Activated CD4-positive, CD25-positive, alpha-beta regulatory T cell treated with anti-CD3 and anti-CD28 coated beads, Interleukin-2, amount 50 U/mL, for 16 hours (primary cell): Measurements from ENCODE around the gene FCHO1.
"Not testable (repeated sequence)": the region's sequence is repeated elsewhere in the genome, so short reads cannot be mapped to it uniquely, and the experiment has no call there.

Experiments
- DNase-seq: peaks from one replicate; pipeline ENCODE4 v3.0.0-alpha.2; 2020; ENCODE audit warnings: low read depth, low spot score

The FCHO1 gene

GRCh38 chr19:17794412-17794730, 43.1 kb downstream of the FCHO1 start:
- DNase-seq = no peak

GRCh38 chr19:17794731-17795494, 43.6 kb downstream of the FCHO1 start, which contains the start of gene B3GNT3:
B3GNT3 (plus strand) TSS chr19:17795138; CDS start chr19:17807808, 12,670 bp downstream.
- no peak for DNase-seq

- DNase-seq = no peak
These were observed 44.2 kb downstream of the FCHO1 start for GRCh38 chr19:17795495-17795856.

- DNase-seq = no peak
These were observed 44.9 kb downstream of the FCHO1 start for GRCh38 chr19:17796013-17796837.

GRCh38 chr19:17796838-17797423, 45.7 kb downstream of the FCHO1 start:
- no peak for DNase-seq

- no peak for DNase-seq
These were observed 46.3 kb downstream of the FCHO1 start for GRCh38 chr19:17797424-17798201.

- DNase-seq = not testable (repeated sequence)
These were observed 47.3 kb downstream of the FCHO1 start for GRCh38 chr19:17798599-17798998.

- no peak for DNase-seq
These were observed 51.0 kb downstream of the FCHO1 start for GRCh38 chr19:17802137-17802858.

- DNase-seq = no peak
These were observed 52.1 kb downstream of the FCHO1 start for GRCh38 chr19:17803264-17803896.

- DNase-seq = no peak
These were observed 54.1 kb downstream of the FCHO1 start for GRCh38 chr19:17805427-17805826.

GRCh38 chr19:17806945-17807344, 55.7 kb downstream of the FCHO1 start:
- no peak for DNase-seq

- DNase-seq = no peak
These were observed 56.5 kb downstream of the FCHO1 start for GRCh38 chr19:17807731-17808316.

GRCh38 chr19:17811103-17811502, 59.8 kb downstream of the FCHO1 start:
- no peak for DNase-seq

GRCh38 chr19:17811681-17812080, 60.4 kb downstream of the FCHO1 start:
- no peak for DNase-seq

- DNase-seq = no peak
These were observed 60.8 kb downstream of the FCHO1 start for GRCh38 chr19:17812099-17812498.

- DNase-seq = no peak
These were observed 66.5 kb downstream of the FCHO1 start for GRCh38 chr19:17817668-17818363.

- no peak for DNase-seq
These were observed 69.9 kb downstream of the FCHO1 start, which contains the start of gene INSL3 for GRCh38 chr19:17821190-17821589. INSL3 (minus strand) TSS chr19:17821519; CDS start chr19:17821506, 13 bp downstream.

GRCh38 chr19:17824339-17824738, 73.1 kb downstream of the FCHO1 start:
- DNase-seq = no peak

GRCh38 chr19:17826508-17827056, 75.3 kb downstream of the FCHO1 start:
- DNase-seq = no peak
